ENCODE data around the gene PIGN. TPM values are rescaled to one million over a fixed set of nuclear protein-coding genes. Genes with fewer than 3 reads are reported as not detected.

Gene PIGN
- total and polyA plus RNA-seq, 2 of the 8 experiments (the other 6 are each of a cell fraction or from before 2014, with no cell fraction given) = 20.9 to 26.3 TPM

DNA sequence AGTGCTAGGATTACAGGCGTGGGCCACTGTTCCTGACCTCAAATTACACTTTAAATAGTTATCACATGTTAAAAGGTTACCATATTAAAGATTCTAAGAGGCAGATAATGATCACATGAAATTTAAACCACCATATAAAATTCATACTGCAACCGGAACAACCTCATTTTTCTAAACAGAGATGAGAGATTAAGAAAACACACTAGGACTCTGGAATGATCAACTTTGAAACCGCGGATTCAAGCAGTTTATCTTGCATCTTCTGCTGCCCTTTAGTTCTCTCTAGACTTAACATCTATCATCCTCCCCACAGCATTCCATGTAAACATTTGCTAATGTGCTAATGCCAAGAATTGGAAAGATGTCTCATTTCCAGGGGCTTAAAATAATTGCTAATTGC, 115.8 kb downstream of the PIGN start:
- ChIA-PET CTCF (ENCODE audit: partially characterized antibody) (no interaction called here), POLR2A (ENCODE audit: partially characterized antibody) (no interaction called here)
- Histone ChIP-seq H4K5ac (ENCODE audit: insufficient read length, low read depth, low read length) (no peak overlapping the region), H3K9me3 (ENCODE audit: insufficient read depth in 2 of 2, low read depth in 1 of 2, low read length in 1 of 2) (no peaks in the 10 kb centered on the region), H3K27me3 (replicated peaks in 1 of 4; ENCODE audit: control insufficient read depth in 3 of 4, extremely low read depth in 1 of 4, insufficient read depth in 3 of 4, low read length in 3 of 4) (no peaks in the 10 kb centered on the region), H3K23me2 (ENCODE audit: low read depth, low read length) (no peaks in the 10 kb centered on the region; the same call in 1 of the 2 replicates), H3K18ac (ENCODE audit: extremely low read depth, low read length) (no peak overlapping the region), H4K8ac (ENCODE audit: extremely low read depth, insufficient read depth, low read length) (no peak overlapping the region), H3K4me1 (replicated peaks in 1 of 4; ENCODE audit: control insufficient read depth in 3 of 4, insufficient read depth in 4 of 4, low read length in 3 of 4) (no peaks in the 10 kb centered on the region), H2BK20ac (ENCODE audit: low read length) (no peak overlapping the region), H2BK12ac (ENCODE audit: low read depth, low read length) (no peak overlapping the region), H2AFZ (ENCODE audit: low read length) (no peak overlapping the region), H2BK120ac (replicated peaks; ENCODE audit: low read depth, low read length) (no peak overlapping the region), H3K23ac (ENCODE audit: insufficient read length) (no peak overlapping the region), H2BK15ac (ENCODE audit: low read length) (no peak overlapping the region), H3K56ac (replicated peaks; ENCODE audit: insufficient read length, low read depth, low read length) (no peak overlapping the region), H3K4me3 (ENCODE audit: extremely low read depth in 1 of 4, insufficient read depth in 2 of 4, low read depth in 3 of 4, low read length in 4 of 4) (no peak overlapping the region), H3K14ac (ENCODE audit: insufficient read length) (no peak overlapping the region), H3K79me2 (ENCODE audit: control insufficient read depth in 1 of 2, insufficient read depth in 2 of 2, low read length in 2 of 2) (no peaks in the 10 kb centered on the region), H2BK5ac (ENCODE audit: low read depth, low read length) (no peak overlapping the region), H3K36me3 (ENCODE audit: control insufficient read depth in 2 of 4, insufficient read depth in 4 of 4, low read length in 3 of 4) (no peaks in the 10 kb centered on the region), H3K27ac (ENCODE audit: low read depth, low read length) (no peak overlapping the region), H4K20me1 (replicated peaks in 1 of 2; ENCODE audit: control insufficient read depth in 1 of 2, insufficient read depth in 2 of 2, low read length in 2 of 2) (peaks cover 2 to 4% of the 10 kb centered on the region in 2 experiments), H2AK5ac (ENCODE audit: low read depth, low read length) (no peak overlapping the region), H3K4ac (replicated peaks; ENCODE audit: insufficient read length, low read depth, low read length) (no peak overlapping the region), H3K79me1 (ENCODE audit: low read depth, low read length) (no peaks in the 10 kb centered on the region), H3K4me2 (ENCODE audit: insufficient read depth in 1 of 2, low read depth in 2 of 2, low read length in 2 of 2) (no peak overlapping the region), H3K9ac (replicated peaks in 1 of 4; ENCODE audit: extremely low read depth in 1 of 4, low read depth in 3 of 4, low read length in 3 of 4) (no peak overlapping the region), H4K91ac (replicated peaks; ENCODE audit: insufficient read length, low read length) (no peak overlapping the region)
- FAIRE-seq (no peak), DNase-seq (ENCODE audit: low read depth in 1 of 2, low spot score in 2 of 2) (no peak)
- WGBS, 2 experiments (ENCODE audit: extremely low coverage in 1 of 2, insufficient coverage in 1 of 2, insufficient read length in 1 of 2, insufficient replicate concordance in 2 of 2, low coverage in 1 of 2, low lambda C conversion rate in 2 of 2, missing lambda C conversion rate in 1 of 2) = 81% methylated on average over 4 of the region's 4 CpGs; no CpG with 5 or more reads in 1 of the 2 experiments
- TF ChIP-seq KDM4A (IDR thresholded peaks at IDR 0.05; ENCODE audit: low read depth, low read length, severe bottlenecking) (no peak), KDM1A (IDR thresholded peaks at IDR 0.05; ENCODE audit: borderline replicate concordance, low read length) (no peak)

Data from H1 (cell line).